Upper lobe of left lung (tissue), 6 donors: ENCODE results near the gene CRYBG2. TPM values are rescaled to one million over a fixed set of nuclear protein-coding genes. Genes with fewer than 3 reads are reported as not detected.

ENCODE experiments used
- ATAC-seq, 2 donors: fragments of 200-7000 bp; cut with Tn5 transposase; one replicate each; pipeline ENCODE4 v1.9.1; 2022; ENCODE audit warnings: mild to moderate bottlenecking in 2 of 2, moderate library complexity in 2 of 2; ENCODE audit not compliant: low FRiP score in 2 of 2
- DNase-seq, 2 donors: peaks; one replicate each; pipeline ENCODE4 v3.0.0-alpha.2; 2019 to 2020
- H3K27ac ChIP-seq, 4 donors: fragments of 200-600 bp; sonication (generic); one replicate each; pipeline ENCODE4 v1.5.1; 2016 to 2019
- H3K27me3 ChIP-seq, 4 donors: fragments of 200-600 bp; sonication (generic); one replicate each; pipeline ENCODE4 v1.5.1; 2017 to 2019
- H3K36me3 ChIP-seq, 4 donors: fragments of 200-600 bp; sonication (generic); one replicate each; pipeline ENCODE4 v1.5.1; 2016 to 2019
- H3K4me1 ChIP-seq, 4 donors: fragments of 200-600 bp; sonication (generic); one replicate each; pipeline ENCODE4 v1.5.1; 2018 to 2019
- H3K4me3 ChIP-seq, 4 donors: fragments of 200-600 bp; sonication (generic); one replicate each; pipeline ENCODE4 v1.5.1; 2017 to 2019; ENCODE audit warnings: mild to moderate bottlenecking in 2 of 4, moderate library complexity in 1 of 4
- H3K9me3 ChIP-seq, 4 donors: fragments of 200-600 bp; sonication (generic); one replicate each; pipeline ENCODE4 v1.5.1; 2018 to 2019
- EP300 ChIP-seq, 4 donors: sonication (generic); formaldehyde crosslinking; IDR thresholded peaks; one replicate each; pipeline ENCODE4 v1.5.1; 2017; ENCODE audit warnings: antibody characterized with exemption in 4 of 4, control low read depth in 2 of 4
- POLR2A ChIP-seq, 4 donors: fragments of 450-650 bp; IDR thresholded peaks; one replicate each; pipeline ENCODE4 v1.5.1; 2016 to 2017; ENCODE audit warnings: antibody characterized with exemption in 4 of 4, mild to moderate bottlenecking in 2 of 4
- POLR2AphosphoS5 ChIP-seq, 2 donors: sonication (generic); formaldehyde crosslinking; IDR thresholded peaks; one replicate each; pipeline ENCODE4 v1.5.1; 2017; ENCODE audit warnings: antibody characterized with exemption in 2 of 2
- WGBS, 2 donors: methylation state at CpG; one replicate each; pipeline ENCODE4 v1.1.5; 2017 to 2018; 5-methylcytosine and 5-hydroxymethylcytosine counted together
- total RNA-seq, 6 donors: library from RNA; depleted of rRNA in 4 of 6; stranded (reverse); fragments of >200 nt in 4 of 6; gene quantifications; one replicate each; pipeline versions ENCODE4 v1.1.0 to v1.2.1, GENCODE V29; 2016 to 2021
- TF ChIP-seq, protein P1 (sequence below), 6 experiments: fragments of 450-650 bp in 4 of 6; fragments of 200-600 bp in 2 of 6; sonication (generic) in 2 of 6; IDR thresholded peaks; one replicate each; pipeline ENCODE4 v1.5.1; 2016 to 2019; ENCODE audit warnings: antibody characterized with exemption in 6 of 6
- donor health status: DM: no; HTN: no; CAD: no; lungs with moderate emphysema.
- donor health status: DM: no; HTN: yes; CAD: no; lungs with severe emphysema.

The CRYBG2 gene
- total RNA-seq, 6 donors from 2014 or later: 0.59 to 25.2 (median 11.1) TPM

DNA sequence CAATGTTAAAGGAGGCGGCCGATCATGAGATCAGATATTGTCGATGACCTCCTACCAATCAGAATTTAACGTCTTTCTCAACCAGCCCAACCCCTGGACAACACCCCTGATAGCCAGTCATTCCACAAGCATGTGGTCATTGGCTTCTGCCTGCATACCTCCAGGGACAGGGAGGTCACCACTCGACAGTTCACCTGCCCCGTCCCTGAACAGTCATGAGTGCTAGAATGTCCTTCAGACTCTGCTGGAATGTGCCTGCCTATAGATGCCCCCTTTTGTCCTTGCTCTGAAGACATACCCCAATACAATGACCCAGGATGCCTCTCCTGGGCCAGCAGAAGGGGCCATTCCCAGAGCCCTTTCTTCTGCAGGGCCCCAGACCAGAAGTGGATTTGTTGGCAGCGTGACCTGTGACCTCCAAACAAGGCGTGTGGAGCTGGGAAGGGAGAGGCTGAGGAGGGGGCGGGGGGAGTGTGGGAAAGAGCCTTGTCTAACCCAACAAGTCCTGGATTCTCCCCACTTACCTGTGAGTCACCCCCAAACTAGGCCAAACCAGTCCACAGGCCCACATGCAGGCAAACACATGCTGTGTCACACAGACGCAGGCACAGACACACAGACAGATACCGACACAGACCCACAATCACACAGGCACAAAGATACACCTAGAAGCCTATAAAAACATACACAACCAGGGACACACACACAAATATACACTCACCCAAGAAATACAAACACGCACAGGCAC lies 2.2 kb downstream of the CRYBG2 start:
- DNase-seq: no peak
- ATAC-seq: peak in 1 of 2 donors; percentile 34
- Histone ChIP-seq H3K4me3 (no peak overlapping the region), H3K4me1 (peaks cover 0 to 3% (median 0%) of the 10 kb centered on the region in 4 donors), H3K9me3 (no peaks in the 10 kb centered on the region), H3K27me3 (no peaks in the 10 kb centered on the region), H3K27ac (no peak overlapping the region), H3K36me3 (no peaks in the 10 kb centered on the region)
- 74 to 85% methylated on average over 12 of the region's 12 CpGs for WGBS, 2 donors
- TF ChIP-seq POLR2AphosphoS5 (IDR thresholded peaks at IDR 0.05) (no peak), POLR2A (IDR thresholded peaks at IDR 0.05) (no peak), EP300 (IDR thresholded peaks at IDR 0.05) (peak in 1 of 4 donors; percentile 7)
- TF ChIP-seq, protein P1, sequence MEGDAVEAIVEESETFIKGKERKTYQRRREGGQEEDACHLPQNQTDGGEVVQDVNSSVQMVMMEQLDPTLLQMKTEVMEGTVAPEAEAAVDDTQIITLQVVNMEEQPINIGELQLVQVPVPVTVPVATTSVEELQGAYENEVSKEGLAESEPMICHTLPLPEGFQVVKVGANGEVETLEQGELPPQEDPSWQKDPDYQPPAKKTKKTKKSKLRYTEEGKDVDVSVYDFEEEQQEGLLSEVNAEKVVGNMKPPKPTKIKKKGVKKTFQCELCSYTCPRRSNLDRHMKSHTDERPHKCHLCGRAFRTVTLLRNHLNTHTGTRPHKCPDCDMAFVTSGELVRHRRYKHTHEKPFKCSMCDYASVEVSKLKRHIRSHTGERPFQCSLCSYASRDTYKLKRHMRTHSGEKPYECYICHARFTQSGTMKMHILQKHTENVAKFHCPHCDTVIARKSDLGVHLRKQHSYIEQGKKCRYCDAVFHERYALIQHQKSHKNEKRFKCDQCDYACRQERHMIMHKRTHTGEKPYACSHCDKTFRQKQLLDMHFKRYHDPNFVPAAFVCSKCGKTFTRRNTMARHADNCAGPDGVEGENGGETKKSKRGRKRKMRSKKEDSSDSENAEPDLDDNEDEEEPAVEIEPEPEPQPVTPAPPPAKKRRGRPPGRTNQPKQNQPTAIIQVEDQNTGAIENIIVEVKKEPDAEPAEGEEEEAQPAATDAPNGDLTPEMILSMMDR (IDR thresholded peaks at IDR 0.05): no peak

DNA sequence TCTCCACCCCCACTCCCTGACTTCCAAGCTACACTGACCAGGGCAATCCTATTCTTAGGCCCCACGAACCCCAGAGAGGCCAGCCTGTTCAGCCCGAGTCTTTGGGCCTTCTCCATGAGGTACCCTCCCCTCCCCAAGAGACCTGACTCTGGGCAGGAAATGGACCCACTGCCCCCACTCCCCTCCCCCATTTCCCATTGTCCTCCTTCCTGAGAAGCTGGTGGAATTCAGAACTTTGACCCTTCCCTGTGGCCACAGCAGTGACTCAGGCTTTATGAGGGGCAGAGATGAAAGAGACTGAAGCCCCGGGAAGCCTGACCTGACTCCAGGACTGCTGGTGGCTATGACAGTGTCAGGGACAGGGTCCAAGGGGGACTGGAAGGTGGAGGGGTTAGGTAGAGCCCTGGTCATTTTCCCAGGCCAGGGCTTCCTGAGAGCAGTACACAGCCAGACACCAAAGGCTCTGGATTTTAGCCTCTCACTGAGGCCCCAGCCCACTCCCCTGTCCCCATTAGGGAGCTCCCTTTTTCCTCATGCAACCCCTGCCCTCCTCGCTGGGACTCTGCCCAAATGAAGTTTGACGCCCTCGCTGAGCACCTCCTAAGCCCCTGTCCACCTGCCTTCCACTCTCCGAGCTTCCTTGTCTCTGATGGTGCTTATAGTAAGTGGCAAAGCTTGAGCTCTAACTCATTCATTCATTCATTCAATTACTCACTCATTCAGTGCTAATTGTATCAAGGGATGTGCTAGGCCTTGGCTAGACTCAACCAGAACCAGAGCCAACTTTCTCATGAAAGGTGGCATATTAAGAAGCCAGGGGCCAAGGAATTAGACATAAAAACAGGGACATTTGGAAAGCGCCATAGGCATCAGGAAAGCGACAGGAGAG lies 3.0 kb downstream of the CRYBG2 start:
- no peak for ATAC-seq
- no peaks in the 10 kb centered on the region for H3K9me3 ChIP-seq
- DNase-seq: no peak
- 81 to 85% methylated on average over 9 of the region's 9 CpGs for WGBS, 2 donors
- no peaks in the 10 kb centered on the region for H3K27me3 ChIP-seq
- no peak overlapping the region for H3K4me3 ChIP-seq
- TF ChIP-seq, protein P1 (IDR thresholded peaks at IDR 0.05): no peak
- TF ChIP-seq EP300 (IDR thresholded peaks at IDR 0.05): no peak
- H3K27ac ChIP-seq: no peak overlapping the region
- peaks cover 0 to 3% (median 0%) of the 10 kb centered on the region in 4 donors for H3K4me1 ChIP-seq
- H3K36me3 ChIP-seq: no peaks in the 10 kb centered on the region

DNA sequence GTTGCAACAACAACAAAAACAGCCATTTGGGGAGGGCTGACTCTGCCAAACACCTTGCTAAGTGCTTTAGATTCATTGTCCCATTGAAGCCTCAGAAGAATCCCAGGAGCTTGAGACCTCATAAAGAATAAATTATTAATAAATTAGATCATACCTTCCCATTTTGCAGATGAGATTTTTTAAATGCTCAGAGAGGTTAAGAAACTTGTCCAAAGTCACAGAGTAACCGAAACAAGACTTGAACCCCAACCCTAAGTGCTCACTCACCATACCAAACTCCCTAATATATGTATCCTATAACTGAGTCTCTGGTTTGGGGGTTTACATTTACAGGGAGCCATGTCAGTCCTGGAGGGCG lies 3.6 kb downstream of the CRYBG2 start:
- DNase-seq: no peak
- ATAC-seq: no peak
- H3K4me3 ChIP-seq: no peak overlapping the region
- no peaks in the 10 kb centered on the region for H3K36me3 ChIP-seq
- H3K4me1 ChIP-seq: peaks cover 0 to 3% (median 0%) of the 10 kb centered on the region in 4 donors
- WGBS, 2 donors: 69 to 95% methylated on average over 2 of the region's 2 CpGs
- no peaks in the 10 kb centered on the region for H3K9me3 ChIP-seq
- H3K27ac ChIP-seq: no peak overlapping the region
- TF ChIP-seq, protein P1 (IDR thresholded peaks at IDR 0.05): no peak
- TF ChIP-seq EP300 (IDR thresholded peaks at IDR 0.05): no peak
- TF ChIP-seq POLR2AphosphoS5 (IDR thresholded peaks at IDR 0.05): no peak
- no peak for TF ChIP-seq POLR2A (IDR thresholded peaks at IDR 0.05)
- H3K27me3 ChIP-seq: no peaks in the 10 kb centered on the region

DNA sequence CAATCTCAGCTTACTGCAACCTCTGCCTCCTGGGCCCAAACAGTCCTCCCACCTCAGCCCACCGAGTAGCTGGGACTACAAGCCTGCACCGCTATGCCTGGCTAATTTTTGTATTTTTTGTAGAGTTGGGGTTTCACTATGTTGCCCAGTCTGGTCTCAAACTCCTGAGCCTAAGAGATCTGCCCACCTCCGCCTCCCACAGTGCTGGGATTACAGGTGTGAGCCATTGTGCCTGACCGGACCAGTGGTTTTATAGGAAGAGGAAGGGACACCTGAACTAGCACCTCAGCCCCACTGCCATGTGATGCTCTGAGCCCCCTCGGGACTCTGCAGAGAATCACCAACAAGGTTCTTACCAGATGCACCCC lies 4.1 kb downstream of the CRYBG2 start:
- no peaks in the 10 kb centered on the region for H3K9me3 ChIP-seq
- ATAC-seq (no peak), DNase-seq (no peak)
- no peaks in the 10 kb centered on the region for H3K27me3 ChIP-seq
- no peaks in the 10 kb centered on the region for H3K36me3 ChIP-seq
- no peak overlapping the region for H3K27ac ChIP-seq
- H3K4me1 ChIP-seq: peaks cover 0 to 3% (median 0%) of the 10 kb centered on the region in 4 donors
- WGBS, 2 donors: 82 to 90% methylated on average over 5 of the region's 5 CpGs
- TF ChIP-seq POLR2A (IDR thresholded peaks at IDR 0.05) (no peak), POLR2AphosphoS5 (IDR thresholded peaks at IDR 0.05) (no peak)
- no peak overlapping the region for H3K4me3 ChIP-seq

DNA sequence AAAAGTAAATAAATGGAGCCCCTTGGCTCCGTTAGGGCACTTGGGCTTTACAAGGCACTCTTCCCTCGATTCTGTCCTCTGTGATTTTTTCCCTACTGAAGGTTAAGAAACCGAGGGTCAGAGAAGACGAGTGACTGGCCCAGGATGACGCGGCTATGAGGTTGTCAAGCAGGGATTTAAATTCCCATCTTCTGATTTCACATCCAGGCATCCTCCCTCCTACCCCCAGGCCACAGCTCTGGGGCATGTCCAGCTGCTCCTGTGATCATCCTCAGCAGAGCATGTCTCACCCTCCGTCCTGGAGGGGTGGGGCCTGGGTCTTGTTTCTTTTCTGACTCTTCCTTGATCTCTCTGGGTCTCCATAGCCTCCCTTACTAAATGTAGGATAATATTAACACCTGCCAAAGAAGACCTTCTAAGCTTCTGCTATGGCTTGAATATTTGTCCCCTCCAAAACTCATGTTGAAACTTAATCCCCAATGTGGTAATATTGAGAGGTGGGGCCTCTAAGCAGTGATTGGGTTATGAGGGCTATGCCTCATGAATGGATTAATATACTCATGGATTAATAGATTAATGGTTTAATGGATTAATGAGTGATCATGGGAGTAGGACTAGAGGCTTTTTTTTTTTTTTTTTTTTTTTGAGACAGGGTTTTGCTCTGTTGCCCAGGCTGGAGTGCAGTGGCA lies 4.6 kb downstream of the CRYBG2 start:
- Histone ChIP-seq H3K4me3 (no peak overlapping the region), H3K36me3 (no peaks in the 10 kb centered on the region), H3K27ac (no peak overlapping the region), H3K4me1 (peaks cover 0 to 2% (median 0%) of the 10 kb centered on the region in 4 donors), H3K9me3 (no peaks in the 10 kb centered on the region), H3K27me3 (no peaks in the 10 kb centered on the region)
- TF ChIP-seq, protein P1 (IDR thresholded peaks at IDR 0.05): no peak
- TF ChIP-seq POLR2A (IDR thresholded peaks at IDR 0.05) (no peak), EP300 (IDR thresholded peaks at IDR 0.05) (no peak), POLR2AphosphoS5 (IDR thresholded peaks at IDR 0.05) (no peak)
- 82 to 89% methylated on average over 7 of the region's 7 CpGs for WGBS, 2 donors
- ATAC-seq (peak in 1 of 2 donors; percentile 29), DNase-seq (no peak)
